ENCODE measurements around the gene ATF3. TPM values are rescaled to one million over a fixed set of nuclear protein-coding genes. Genes with fewer than 3 reads are reported as not detected.
A peak's percentile ranks its signal among the peaks of the same experiment; 100 is the strongest.

The ATF3 gene
- total RNA-seq: 17.9 and 23.9 TPM in 2 replicates

GRCh38 chr1:212608392-212608958 is at the start of gene ATF3:
ATF3 (plus strand) TSS chr1:212608761; CDS start chr1:212615022, 6,261 bp downstream.
- H3K4me1 Mint-ChIP-seq (ENCODE audit: low read depth): peaks cover 45% of the 10 kb centered on the region
- H3K9me3 Mint-ChIP-seq: no peaks in the 10 kb centered on the region
- H3K27me3 Mint-ChIP-seq (ENCODE audit: low read depth): peaks cover 38% of the 10 kb centered on the region
- peak within 1 kb of the TSS; percentile 91 for H3K27ac Mint-ChIP-seq
- intact Hi-C loops (cut with micrococcal nuclease): loop anchor here (1.0 to 5.0 kb wide), 7 partner anchors 12 to 322 kb away; partner anchors contain the start of gene BATF3
- peaks cover 13% of the 10 kb centered on the region for H3K36me3 Mint-ChIP-seq (ENCODE audit: low read depth)
- peak within 1 kb of the TSS; percentile 88 for H3K4me3 Mint-ChIP-seq (ENCODE audit: low read depth)
- DNase-seq (ENCODE audit: low spot score): peak; percentile 88

- H3K27me3 Mint-ChIP-seq (ENCODE audit: low read depth): peaks cover 31% of the 10 kb centered on the region
- peaks cover 3% of the 10 kb centered on the region for H3K9me3 Mint-ChIP-seq
- H3K4me1 Mint-ChIP-seq (ENCODE audit: low read depth): peaks cover 11% of the 10 kb centered on the region
- intact Hi-C loops (cut with micrococcal nuclease): loop anchor here (1.0 to 10.0 kb wide), 3 partner anchors 7 to 455 kb away; partner anchors contain the start of genes ANGEL2 and ATF3
- H3K4me3 Mint-ChIP-seq (ENCODE audit: low read depth): no peak overlapping the region
- DNase-seq (ENCODE audit: low spot score): no peak
- peaks cover 4% of the 10 kb centered on the region for H3K36me3 Mint-ChIP-seq (ENCODE audit: low read depth)
- H3K27ac Mint-ChIP-seq: peak overlapping the region; percentile 22
These were observed 48.6 kb upstream of the ATF3 start for GRCh38 chr1:212559929-212560328.

- Mint-ChIP-seq H3K9me3 (peaks cover 3% of the 10 kb centered on the region), H3K4me1 (ENCODE audit: low read depth) (peaks cover 21% of the 10 kb centered on the region), H3K27me3 (ENCODE audit: low read depth) (peaks cover 25% of the 10 kb centered on the region), H3K36me3 (ENCODE audit: low read depth) (peaks cover 4% of the 10 kb centered on the region), H3K27ac (no peak overlapping the region), H3K4me3 (ENCODE audit: low read depth) (no peak overlapping the region)
- intact Hi-C loops (cut with micrococcal nuclease): loop anchor here (10.0 kb wide), 1 partner anchor 454 kb away; the partner anchor contains the start of gene ANGEL2
- no peak for DNase-seq (ENCODE audit: low spot score)
These were observed 47.6 kb upstream of the ATF3 start for GRCh38 chr1:212560933-212561460.

GRCh38 chr1:212561501-212561931 is 47.0 kb upstream of the ATF3 start:
- intact Hi-C loops (cut with micrococcal nuclease): loop anchor here (10.0 kb wide), 1 partner anchor 453 kb away; the partner anchor contains the start of gene ANGEL2
- Mint-ChIP-seq H3K4me1 (ENCODE audit: low read depth) (peaks cover 26% of the 10 kb centered on the region), H3K36me3 (ENCODE audit: low read depth) (peaks cover 4% of the 10 kb centered on the region), H3K27me3 (ENCODE audit: low read depth) (peaks cover 21% of the 10 kb centered on the region), H3K4me3 (ENCODE audit: low read depth) (no peak overlapping the region), H3K27ac (no peak overlapping the region), H3K9me3 (peaks cover 3% of the 10 kb centered on the region)
- no peak for DNase-seq (ENCODE audit: low spot score)

GRCh38 chr1:212562771-212563170 is 45.8 kb upstream of the ATF3 start:
- Mint-ChIP-seq H3K4me3 (ENCODE audit: low read depth) (no peak overlapping the region), H3K36me3 (ENCODE audit: low read depth) (peaks cover 3% of the 10 kb centered on the region), H3K4me1 (ENCODE audit: low read depth) (peaks cover 34% of the 10 kb centered on the region), H3K9me3 (peaks cover 2% of the 10 kb centered on the region), H3K27me3 (ENCODE audit: low read depth) (peaks cover 11% of the 10 kb centered on the region), H3K27ac (no peak overlapping the region)
- intact Hi-C loops (cut with micrococcal nuclease): loop anchor here (10.0 kb wide), 1 partner anchor 452 kb away; the partner anchor contains the start of gene ANGEL2
- DNase-seq (ENCODE audit: low spot score): no peak

GRCh38 chr1:212565079-212565478 is 43.5 kb upstream of the ATF3 start:
- intact Hi-C loops (cut with micrococcal nuclease): loop anchor here (1.0 to 10.0 kb wide), 2 partner anchors 113 to 450 kb away; partner anchors contain the start of gene ANGEL2
- H3K36me3 Mint-ChIP-seq (ENCODE audit: low read depth): no peaks in the 10 kb centered on the region
- H3K27ac Mint-ChIP-seq: no peak overlapping the region
- H3K4me3 Mint-ChIP-seq (ENCODE audit: low read depth): peak overlapping the region; percentile 34
- H3K27me3 Mint-ChIP-seq (ENCODE audit: low read depth): peaks cover 13% of the 10 kb centered on the region
- no peaks in the 10 kb centered on the region for H3K9me3 Mint-ChIP-seq
- H3K4me1 Mint-ChIP-seq (ENCODE audit: low read depth): peaks cover 25% of the 10 kb centered on the region
- no peak for DNase-seq (ENCODE audit: low spot score)

- no peak for DNase-seq (ENCODE audit: low spot score)
- H3K4me1 Mint-ChIP-seq (ENCODE audit: low read depth): peaks cover 25% of the 10 kb centered on the region
- no peaks in the 10 kb centered on the region for H3K36me3 Mint-ChIP-seq (ENCODE audit: low read depth)
- intact Hi-C loops (cut with micrococcal nuclease): loop anchor here (1.0 to 10.0 kb wide), 3 partner anchors 113 to 449 kb away; partner anchors contain the start of gene ANGEL2
- no peaks in the 10 kb centered on the region for H3K9me3 Mint-ChIP-seq
- H3K4me3 Mint-ChIP-seq (ENCODE audit: low read depth): peak overlapping the region; percentile 89
- peak overlapping the region; percentile 95 for H3K27ac Mint-ChIP-seq
- peaks cover 17% of the 10 kb centered on the region for H3K27me3 Mint-ChIP-seq (ENCODE audit: low read depth)
These were observed 42.8 kb upstream of the ATF3 start for GRCh38 chr1:212565571-212566305.

GRCh38 chr1:212566522-212567479 is 41.8 kb upstream of the ATF3 start:
- H3K4me1 Mint-ChIP-seq (ENCODE audit: low read depth): peaks cover 25% of the 10 kb centered on the region
- H3K27me3 Mint-ChIP-seq (ENCODE audit: low read depth): peaks cover 14% of the 10 kb centered on the region
- DNase-seq (ENCODE audit: low spot score): peak; percentile 47
- H3K4me3 Mint-ChIP-seq (ENCODE audit: low read depth): peak overlapping the region; percentile 89
- H3K9me3 Mint-ChIP-seq: no peaks in the 10 kb centered on the region
- H3K27ac Mint-ChIP-seq: peak overlapping the region; percentile 95
- no peaks in the 10 kb centered on the region for H3K36me3 Mint-ChIP-seq (ENCODE audit: low read depth)
- intact Hi-C loops (cut with micrococcal nuclease): loop anchor here (1.0 to 10.0 kb wide), 6 partner anchors 8 to 532 kb away; partner anchors contain the start of genes ANGEL2, ATF3, DTL and INTS7

GRCh38 chr1:212567638-212568037 is 40.9 kb upstream of the ATF3 start:
- Mint-ChIP-seq H3K9me3 (no peaks in the 10 kb centered on the region), H3K4me3 (ENCODE audit: low read depth) (no peak overlapping the region), H3K4me1 (ENCODE audit: low read depth) (peaks cover 25% of the 10 kb centered on the region), H3K27ac (no peak overlapping the region), H3K36me3 (ENCODE audit: low read depth) (no peaks in the 10 kb centered on the region), H3K27me3 (ENCODE audit: low read depth) (peaks cover 17% of the 10 kb centered on the region)
- intact Hi-C loops (cut with micrococcal nuclease): loop anchor here (1.0 to 10.0 kb wide), 6 partner anchors 8 to 532 kb away; partner anchors contain the start of genes ANGEL2, ATF3, DTL and INTS7
- no peak for DNase-seq (ENCODE audit: low spot score)

- Mint-ChIP-seq H3K9me3 (no peaks in the 10 kb centered on the region), H3K27me3 (ENCODE audit: low read depth) (peaks cover 19% of the 10 kb centered on the region), H3K27ac (no peak overlapping the region), H3K4me1 (ENCODE audit: low read depth) (peaks cover 25% of the 10 kb centered on the region), H3K4me3 (ENCODE audit: low read depth) (no peak overlapping the region), H3K36me3 (ENCODE audit: low read depth) (no peaks in the 10 kb centered on the region)
- no peak for DNase-seq (ENCODE audit: low spot score)
- intact Hi-C loops (cut with micrococcal nuclease): loop anchor here (10.0 kb wide), 1 partner anchor 446 kb away; the partner anchor contains the start of gene ANGEL2
These were observed 39.5 kb upstream of the ATF3 start for GRCh38 chr1:212568978-212569537.

GRCh38 chr1:212574732-212575131 is 33.8 kb upstream of the ATF3 start:
- Mint-ChIP-seq H3K4me1 (ENCODE audit: low read depth) (peaks cover 5% of the 10 kb centered on the region), H3K4me3 (ENCODE audit: low read depth) (no peak overlapping the region), H3K9me3 (no peaks in the 10 kb centered on the region), H3K27ac (no peak overlapping the region), H3K36me3 (ENCODE audit: low read depth) (no peaks in the 10 kb centered on the region), H3K27me3 (ENCODE audit: low read depth) (peaks cover 37% of the 10 kb centered on the region)
- no peak for DNase-seq (ENCODE audit: low spot score)
- intact Hi-C loops (cut with micrococcal nuclease): no loop called here
